T-cell (primary cell): ENCODE data around the gene BCLAF1. TPM values are rescaled to one million over a fixed set of nuclear protein-coding genes. Genes with fewer than 3 reads are reported as not detected.
"Not testable (repeated sequence)": the region's sequence is repeated elsewhere in the genome, so short reads cannot be mapped to it uniquely, and the experiment has no call there.

Experiments used
- ATAC-seq, 4 experiments: fragments of 200-7000 bp in 3 of 4; fragments of 150-1000 bp in 1 of 4; cut with Tn5 transposase; replicated peaks in 1 of 4; 1 replicate in 3 of 4; 2 replicates in 1 of 4; pipeline ENCODE4 v1.10.0; 2021; ENCODE audit warnings: moderate library complexity in 3 of 4, mild to moderate bottlenecking in 2 of 4, moderate number of reproducible peaks in 1 of 4
- CTCF ChIA-PET, 2 donors: fragments of 300-600 bp; sonication (Branson Sonifier 250); formaldehyde crosslinking; loops; one replicate each; lab custom pipeline; 2022; ENCODE audit warnings: antibody characterized with exemption in 2 of 2; lab: Charles Lee
- POLR2A ChIA-PET, 2 donors: fragments of 300-600 bp; sonication (Branson Sonifier 250); formaldehyde crosslinking; loops; one replicate each; lab custom pipeline; 2022; ENCODE audit warnings: antibody characterized with exemption in 2 of 2; lab: Charles Lee
- DNase-seq, 35 experiments: peaks; one replicate each; pipeline versions ENCODE4 v3.0.0 to v3.0.0-alpha.2; 2013 to 2023
- H3K27ac ChIP-seq: one replicate; pipeline ENCODE4 v1.5.1; 2013; ENCODE audit warnings: low read length
- H3K27me3 ChIP-seq, 2 experiments: replicated peaks in 1 of 2; 1 replicate in 1 of 2; 2 replicates in 1 of 2; pipeline versions ENCODE4 v1.6.1 to v1.7.0; 2013; ENCODE audit warnings: low read length in 1 of 2, mixed read lengths in 1 of 2; ENCODE audit not compliant: control insufficient read depth in 2 of 2, insufficient read depth in 2 of 2; ENCODE audit errors: extremely low read depth in 1 of 2
- H3K36me3 ChIP-seq, 2 donors: 1 replicate in 1 of 2; 2 replicates in 1 of 2; pipeline versions ENCODE4 v1.6.1 to v1.7.0; 2013; ENCODE audit warnings: low read length in 1 of 2; ENCODE audit not compliant: control insufficient read depth in 2 of 2, insufficient read depth in 1 of 2; ENCODE audit errors: extremely low read depth in 1 of 2
- H3K4me1 ChIP-seq, 2 experiments: 1 replicate in 1 of 2; 2 replicates in 1 of 2; pipeline versions ENCODE4 v1.6.1 to v1.7.0; 2013; ENCODE audit warnings: low read length in 2 of 2, mixed read lengths in 1 of 2; ENCODE audit not compliant: insufficient read depth in 2 of 2, control insufficient read depth in 1 of 2; ENCODE audit errors: extremely low read depth in 1 of 2
- H3K4me3 ChIP-seq, 2 donors: 1 replicate in 1 of 2; 2 replicates in 1 of 2; pipeline versions ENCODE4 v1.5.1 to v1.7.0; 2013; ENCODE audit warnings: mild to moderate bottlenecking in 2 of 2, low read length in 1 of 2, moderate library complexity in 1 of 2; ENCODE audit not compliant: control insufficient read depth in 1 of 2; ENCODE audit errors: extremely low read depth in 1 of 2
- H3K9me3 ChIP-seq: 2 replicates; pipeline ENCODE4 v1.7.0; 2013
- H3K27ac Mint-ChIP-seq, 2 donors: one replicate each; pipeline ENCODE4 v1.8.0; 2020 to 2021; ENCODE audit warnings: mild to moderate bottlenecking in 2 of 2, mixed read lengths in 2 of 2
- H3K27me3 Mint-ChIP-seq, 2 donors: one replicate each; pipeline ENCODE4 v1.8.0; 2021 to 2022; ENCODE audit warnings: mixed read lengths in 2 of 2
- H3K36me3 Mint-ChIP-seq: one replicate; pipeline ENCODE4 v1.8.0; 2021; ENCODE audit warnings: mixed read lengths
- H3K4me1 Mint-ChIP-seq, 3 donors: one replicate each; pipeline ENCODE4 v1.8.0; 2020 to 2022; ENCODE audit warnings: mixed read lengths in 3 of 3, mild to moderate bottlenecking in 1 of 3
- H3K4me3 Mint-ChIP-seq, 3 donors: one replicate each; pipeline ENCODE4 v1.8.0; 2020 to 2022; ENCODE audit warnings: mild to moderate bottlenecking in 3 of 3, mixed read lengths in 3 of 3, moderate library complexity in 3 of 3
- H3K9me3 Mint-ChIP-seq, 3 donors: one replicate each; pipeline ENCODE4 v1.8.0; 2020 to 2022; ENCODE audit warnings: mixed read lengths in 3 of 3
- WGBS: methylation state at CpG from one replicate; pipeline ENCODE4 v1.1.5; 2013; ENCODE audit warnings: missing lambda C conversion rate; ENCODE audit not compliant: insufficient coverage; 5-methylcytosine and 5-hydroxymethylcytosine counted together
- total RNA-seq, 35 experiments: library from RNA in 6 of 35; stranded (reverse) in 6 of 35; fragments of 120-200 nt in 1 of 35; gene quantifications; one replicate each; pipeline versions ENCODE4 v1.2.1 to v1.2.4 and lab custom pipeline; 2013 to 2026

BCLAF1 gene
- total RNA-seq, 5 donors from 2014 or later (not counting 1 experiment from before 2014, with no cell fraction given), result 155 to 435 (median 171) TPM

- H3K27me3 ChIP-seq, H3K27ac Mint-ChIP-seq, H3K36me3 Mint-ChIP-seq, H3K4me1 Mint-ChIP-seq, H3K27me3 Mint-ChIP-seq, DNase-seq, H3K27ac ChIP-seq, H3K4me1 ChIP-seq, H3K9me3 Mint-ChIP-seq, POLR2A ChIA-PET, H3K4me3 ChIP-seq, H3K36me3 ChIP-seq, H3K9me3 ChIP-seq, ATAC-seq, H3K4me3 Mint-ChIP-seq: not testable (repeated sequence)
- CTCF ChIA-PET, result interaction anchor here in 1 of 2 donors (0.7 kb wide), 1 partner anchor 9 kb away, joined by 3 read pairs; no protein-coding TSS in a partner anchor
- no CpG with 5 or more reads among the region's 4 CpGs for WGBS
These were observed 64.7 kb downstream of the BCLAF1 start for GRCh38 chr6:136224974-136225373.

GRCh38 chr6:136216503-136217401, 72.9 kb downstream of the BCLAF1 start:
- Mint-ChIP-seq H3K27me3 (no peaks in the 10 kb centered on the region), H3K36me3 (no peaks in the 10 kb centered on the region), H3K9me3 (peaks cover 3 to 13% (median 7%) of the 10 kb centered on the region in 3 donors), H3K4me1 (no peaks in the 10 kb centered on the region), H3K4me3 (no peak overlapping the region), H3K27ac (no peak overlapping the region)
- POLR2A ChIA-PET, result interaction anchor here in 1 of 2 donors (0.6 kb wide), 1 partner anchor 548 kb away, joined by 3 read pairs; no protein-coding TSS in a partner anchor
- ATAC-seq, result no peak
- H3K4me3 ChIP-seq, result no peak overlapping the region
- no peaks in the 10 kb centered on the region for H3K9me3 ChIP-seq
- H3K27ac ChIP-seq, result no peak overlapping the region
- H3K27me3 ChIP-seq, result no peaks in the 10 kb centered on the region
- H3K4me1 ChIP-seq, result no peaks in the 10 kb centered on the region
- 100% methylated on average over 1 of the region's 10 CpGs for WGBS
- no peak for DNase-seq
- peaks cover 0 to 4% of the 10 kb centered on the region in 2 donors for H3K36me3 ChIP-seq
- CTCF ChIA-PET, result interaction anchor here (1.2 to 2.5 kb wide), 2 partner anchors 8 to 10 kb away, joined by 3 to 7 read pairs; no protein-coding TSS in a partner anchor

- Mint-ChIP-seq H3K4me3 (no peak overlapping the region), H3K9me3 (no peaks in the 10 kb centered on the region), H3K4me1 (no peaks in the 10 kb centered on the region), H3K27ac (no peak overlapping the region), H3K36me3 (no peaks in the 10 kb centered on the region), H3K27me3 (peaks cover 0 to 1% of the 10 kb centered on the region in 2 donors)
- Histone ChIP-seq H3K27ac (no peak overlapping the region), H3K9me3 (no peaks in the 10 kb centered on the region), H3K4me1 (no peaks in the 10 kb centered on the region), H3K36me3 (no peaks in the 10 kb centered on the region), H3K27me3 (no peaks in the 10 kb centered on the region), H3K4me3 (no peak overlapping the region)
- DNase-seq, result no peak
- CTCF ChIA-PET, result no interaction called here
- ATAC-seq, result no peak
- POLR2A ChIA-PET, result no interaction called here
These were observed 75.8 kb downstream of the BCLAF1 start for GRCh38 chr6:136213853-136214252.

- Mint-ChIP-seq H3K4me1 (no peaks in the 10 kb centered on the region), H3K36me3 (no peaks in the 10 kb centered on the region), H3K9me3 (no peaks in the 10 kb centered on the region), H3K27ac (no peak overlapping the region), H3K4me3 (no peak overlapping the region), H3K27me3 (peaks cover 0 to 1% of the 10 kb centered on the region in 2 donors)
- H3K9me3 ChIP-seq, result no peaks in the 10 kb centered on the region
- 100% methylated on average over 2 of the region's 5 CpGs for WGBS
- no peak overlapping the region for H3K4me3 ChIP-seq
- POLR2A ChIA-PET, result no interaction called here
- DNase-seq, result no peak
- no peaks in the 10 kb centered on the region for H3K36me3 ChIP-seq
- no peaks in the 10 kb centered on the region for H3K27me3 ChIP-seq
- no peak for ATAC-seq
- CTCF ChIA-PET, result no interaction called here
- no peaks in the 10 kb centered on the region for H3K4me1 ChIP-seq
- no peak overlapping the region for H3K27ac ChIP-seq
These were observed 76.6 kb downstream of the BCLAF1 start for GRCh38 chr6:136213012-136213539.

- H3K4me3 Mint-ChIP-seq, result no peak overlapping the region
- H3K27ac Mint-ChIP-seq, result no peak overlapping the region
- DNase-seq (no peak), ATAC-seq (no peak)
- no peaks in the 10 kb centered on the region for H3K4me1 ChIP-seq
- H3K4me1 Mint-ChIP-seq, result no peaks in the 10 kb centered on the region
- ChIA-PET CTCF (no interaction called here), POLR2A (no interaction called here)
- no peak overlapping the region for H3K27ac ChIP-seq
- H3K4me3 ChIP-seq, result no peak overlapping the region
- H3K36me3 Mint-ChIP-seq, result no peaks in the 10 kb centered on the region
- no CpG with 5 or more reads among the region's 2 CpGs for WGBS
- H3K36me3 ChIP-seq, result no peaks in the 10 kb centered on the region
- no peaks in the 10 kb centered on the region for H3K27me3 ChIP-seq
- no peaks in the 10 kb centered on the region for H3K9me3 Mint-ChIP-seq
- no peaks in the 10 kb centered on the region for H3K9me3 ChIP-seq
- H3K27me3 Mint-ChIP-seq, result peaks cover 0 to 1% of the 10 kb centered on the region in 2 donors
These were observed 77.0 kb downstream of the BCLAF1 start for GRCh38 chr6:136212608-136213007.

GRCh38 chr6:136210398-136211165, 79.1 kb downstream of the BCLAF1 start:
- no peak overlapping the region for H3K4me3 Mint-ChIP-seq
- 87% methylated on average over 6 of the region's 13 CpGs for WGBS
- Histone ChIP-seq H3K27me3 (no peaks in the 10 kb centered on the region), H3K4me3 (no peak overlapping the region), H3K4me1 (no peaks in the 10 kb centered on the region), H3K27ac (no peak overlapping the region), H3K36me3 (no peaks in the 10 kb centered on the region), H3K9me3 (no peaks in the 10 kb centered on the region)
- ChIA-PET CTCF (no interaction called here), POLR2A (interaction anchor here (0.5 to 0.7 kb wide), 2 partner anchors 259 to 401 kb away, joined by 3 to 4 read pairs; no protein-coding TSS in a partner anchor)
- ATAC-seq (no peak), DNase-seq (no peak)
- H3K9me3 Mint-ChIP-seq, result no peaks in the 10 kb centered on the region
- H3K27me3 Mint-ChIP-seq, result peaks cover 0 to 1% of the 10 kb centered on the region in 2 donors
- no peak overlapping the region for H3K27ac Mint-ChIP-seq
- H3K4me1 Mint-ChIP-seq, result no peaks in the 10 kb centered on the region
- H3K36me3 Mint-ChIP-seq, result no peaks in the 10 kb centered on the region
